Measurements from ENCODE around the gene NCOA3.

The NCOA3 gene

DNA sequence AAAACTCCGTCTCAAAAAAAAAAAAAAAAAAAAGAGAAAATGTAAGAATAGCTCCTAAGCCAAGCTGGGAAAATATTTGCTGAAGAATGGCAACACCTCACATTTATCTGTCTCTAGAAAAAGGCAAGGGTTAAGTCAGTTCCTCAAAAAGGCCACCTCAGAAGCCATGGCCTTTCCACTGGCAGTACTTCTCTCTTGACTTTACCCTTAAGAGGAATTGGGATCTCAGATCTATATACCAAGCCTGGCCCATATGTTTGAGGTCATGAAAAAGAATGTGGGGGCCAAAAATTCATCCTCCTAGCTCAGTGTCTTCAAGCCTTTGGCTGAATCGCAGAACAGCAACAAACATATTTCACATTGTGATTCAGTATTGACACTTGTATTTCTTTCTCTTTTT, 10.9 kb upstream of the NCOA3 start:
- H3K9me3 ChIP-seq (ENCODE audit: insufficient read depth, low read depth, low read length): no peaks in the 10 kb centered on the region
- no peak overlapping the region for H3K9ac ChIP-seq (ENCODE audit: low read depth, low read length, poor library complexity, severe bottlenecking)
- H3K9me2 ChIP-seq (replicated peaks; ENCODE audit: low read depth, low read length): no peaks in the 10 kb centered on the region
- H3F3A ChIP-seq (ENCODE audit: low read depth): no peaks in the 10 kb centered on the region
- H3K4me1 ChIP-seq (ENCODE audit: insufficient read depth, low read length, poor library complexity, severe bottlenecking): peaks cover 6% of the 10 kb centered on the region
- H2AFZ ChIP-seq (ENCODE audit: low read length): no peak overlapping the region
- H3K79me2 ChIP-seq (ENCODE audit: insufficient read depth, low read length): no peaks in the 10 kb centered on the region
- no peak for TF ChIP-seq EZH2phosphoT487 (IDR thresholded peaks at IDR 0.05; ENCODE audit: borderline replicate concordance)
- TF ChIP-seq, protein P1, sequence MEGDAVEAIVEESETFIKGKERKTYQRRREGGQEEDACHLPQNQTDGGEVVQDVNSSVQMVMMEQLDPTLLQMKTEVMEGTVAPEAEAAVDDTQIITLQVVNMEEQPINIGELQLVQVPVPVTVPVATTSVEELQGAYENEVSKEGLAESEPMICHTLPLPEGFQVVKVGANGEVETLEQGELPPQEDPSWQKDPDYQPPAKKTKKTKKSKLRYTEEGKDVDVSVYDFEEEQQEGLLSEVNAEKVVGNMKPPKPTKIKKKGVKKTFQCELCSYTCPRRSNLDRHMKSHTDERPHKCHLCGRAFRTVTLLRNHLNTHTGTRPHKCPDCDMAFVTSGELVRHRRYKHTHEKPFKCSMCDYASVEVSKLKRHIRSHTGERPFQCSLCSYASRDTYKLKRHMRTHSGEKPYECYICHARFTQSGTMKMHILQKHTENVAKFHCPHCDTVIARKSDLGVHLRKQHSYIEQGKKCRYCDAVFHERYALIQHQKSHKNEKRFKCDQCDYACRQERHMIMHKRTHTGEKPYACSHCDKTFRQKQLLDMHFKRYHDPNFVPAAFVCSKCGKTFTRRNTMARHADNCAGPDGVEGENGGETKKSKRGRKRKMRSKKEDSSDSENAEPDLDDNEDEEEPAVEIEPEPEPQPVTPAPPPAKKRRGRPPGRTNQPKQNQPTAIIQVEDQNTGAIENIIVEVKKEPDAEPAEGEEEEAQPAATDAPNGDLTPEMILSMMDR (conservative IDR thresholded peaks at IDR 0.05; ENCODE audit: low read length): no peak
- no peaks in the 10 kb centered on the region for H3K27me3 ChIP-seq (ENCODE audit: insufficient read depth, low read length, poor library complexity, severe bottlenecking)
- H3K36me3 ChIP-seq (ENCODE audit: insufficient read depth, low read length): no peaks in the 10 kb centered on the region
- no peak overlapping the region for H3K4me3 ChIP-seq (ENCODE audit: low read length, poor library complexity, severe bottlenecking)
- no peak overlapping the region for H3K4me2 ChIP-seq (ENCODE audit: low read depth, low read length, poor library complexity, severe bottlenecking)
- no peaks in the 10 kb centered on the region for H4K20me1 ChIP-seq (ENCODE audit: insufficient read depth, low read length, poor library complexity, severe bottlenecking)

GRCh38 chr20:47492284-47492683, 9.4 kb upstream of the NCOA3 start:
- Histone ChIP-seq H3K36me3 (ENCODE audit: insufficient read depth, low read length) (no peaks in the 10 kb centered on the region), H3K79me2 (ENCODE audit: insufficient read depth, low read length) (no peaks in the 10 kb centered on the region), H3K9me3 (ENCODE audit: insufficient read depth, low read depth, low read length) (no peaks in the 10 kb centered on the region), H4K20me1 (ENCODE audit: insufficient read depth, low read length, poor library complexity, severe bottlenecking) (no peaks in the 10 kb centered on the region), H2AFZ (ENCODE audit: low read length) (no peak overlapping the region), H3K4me3 (ENCODE audit: low read length, poor library complexity, severe bottlenecking) (no peak overlapping the region), H3K4me1 (ENCODE audit: insufficient read depth, low read length, poor library complexity, severe bottlenecking) (peaks cover 5% of the 10 kb centered on the region), H3F3A (ENCODE audit: low read depth) (no peaks in the 10 kb centered on the region), H3K9ac (ENCODE audit: low read depth, low read length, poor library complexity, severe bottlenecking) (no peak overlapping the region), H3K9me2 (replicated peaks; ENCODE audit: low read depth, low read length) (no peaks in the 10 kb centered on the region), H3K27me3 (ENCODE audit: insufficient read depth, low read length, poor library complexity, severe bottlenecking) (no peaks in the 10 kb centered on the region), H3K4me2 (ENCODE audit: low read depth, low read length, poor library complexity, severe bottlenecking) (no peak overlapping the region)
- TF ChIP-seq, protein P1 (conservative IDR thresholded peaks at IDR 0.05; ENCODE audit: low read length): no peak
- no peak for TF ChIP-seq EZH2phosphoT487 (IDR thresholded peaks at IDR 0.05; ENCODE audit: borderline replicate concordance)

- Histone ChIP-seq H4K20me1 (ENCODE audit: insufficient read depth, low read length, poor library complexity, severe bottlenecking) (no peaks in the 10 kb centered on the region), H2AFZ (ENCODE audit: low read length) (no peak overlapping the region), H3K36me3 (ENCODE audit: insufficient read depth, low read length) (no peaks in the 10 kb centered on the region), H3K4me3 (ENCODE audit: low read length, poor library complexity, severe bottlenecking) (no peak overlapping the region), H3F3A (ENCODE audit: low read depth) (no peaks in the 10 kb centered on the region), H3K79me2 (ENCODE audit: insufficient read depth, low read length) (no peaks in the 10 kb centered on the region), H3K4me2 (ENCODE audit: low read depth, low read length, poor library complexity, severe bottlenecking) (peak overlapping the region; percentile 6), H3K9me2 (replicated peaks; ENCODE audit: low read depth, low read length) (no peaks in the 10 kb centered on the region), H3K9me3 (ENCODE audit: insufficient read depth, low read depth, low read length) (no peaks in the 10 kb centered on the region), H3K9ac (ENCODE audit: low read depth, low read length, poor library complexity, severe bottlenecking) (no peak overlapping the region), H3K27me3 (ENCODE audit: insufficient read depth, low read length, poor library complexity, severe bottlenecking) (no peaks in the 10 kb centered on the region), H3K4me1 (ENCODE audit: insufficient read depth, low read length, poor library complexity, severe bottlenecking) (no peaks in the 10 kb centered on the region)
- TF ChIP-seq EZH2phosphoT487 (IDR thresholded peaks at IDR 0.05; ENCODE audit: borderline replicate concordance): no peak
- TF ChIP-seq, protein P1 (conservative IDR thresholded peaks at IDR 0.05; ENCODE audit: low read length): no peak
Measured at GRCh38 chr20:47493175-47493962, 8.3 kb upstream of the NCOA3 start.
